OCI-LY1 (cell line): Measurements from ENCODE around the gene PDZD2.

Experiments used
- H2AFZ ChIP-seq: fragments of 200-600 bp; sonication (generic), shearing (Covaris generic); 2 replicates; pipeline ENCODE4 v1.6.0; 2014; ENCODE audit warnings: antibody characterized with exemption, mild to moderate bottlenecking, low read length
- H3F3A ChIP-seq: fragments of 200-600 bp; sonication (generic), shearing (Covaris generic); 2 replicates; pipeline ENCODE4 v1.6.0; 2014; ENCODE audit warnings: mild to moderate bottlenecking, antibody characterized with exemption, low read length, moderate library complexity; ENCODE audit not compliant: insufficient read depth
- H3K27ac ChIP-seq: fragments of 200-600 bp; sonication (generic); 2 replicates; pipeline ENCODE4 v1.5.1; 2014; ENCODE audit warnings: low read length, mixed run types, mild to moderate bottlenecking, low read depth; ENCODE audit not compliant: poor library complexity, severe bottlenecking
- H3K27me3 ChIP-seq: fragments of 200-600 bp; sonication (generic); 2 replicates; pipeline ENCODE4 v1.6.0; 2014; ENCODE audit warnings: antibody characterized with exemption, mild to moderate bottlenecking, low read length, moderate library complexity; ENCODE audit not compliant: insufficient read depth
- H3K36me3 ChIP-seq: fragments of 200-600 bp; sonication (generic); 2 replicates; pipeline ENCODE4 v1.6.1; 2014; ENCODE audit warnings: mild to moderate bottlenecking, antibody characterized with exemption, low read length, moderate library complexity, mixed read lengths; ENCODE audit not compliant: insufficient read depth
- H3K4me1 ChIP-seq: fragments of 200-600 bp; sonication (generic); 2 replicates; pipeline ENCODE4 v1.5.1; 2014; ENCODE audit warnings: mild to moderate bottlenecking, low read length, moderate library complexity; ENCODE audit not compliant: insufficient read depth, severe bottlenecking
- H3K4me2 ChIP-seq: fragments of 200-600 bp; sonication (generic), shearing (Covaris generic); 2 replicates; pipeline ENCODE4 v1.6.1; 2014; ENCODE audit warnings: low read length
- H3K4me3 ChIP-seq: fragments of 200-600 bp; sonication (generic); 2 replicates; pipeline ENCODE4 v1.5.1; 2014; ENCODE audit warnings: low read length, low read depth, mild to moderate bottlenecking, mixed read lengths; ENCODE audit not compliant: poor library complexity, severe bottlenecking
- H3K79me2 ChIP-seq: fragments of 200-600 bp; shearing (Covaris generic); 2 replicates; pipeline ENCODE4 v1.6.1; 2016; ENCODE audit warnings: mixed run types, low read length, mixed read lengths; ENCODE audit not compliant: insufficient read depth
- H3K9ac ChIP-seq: fragments of 200-600 bp; sonication (generic), shearing (Covaris generic); 2 replicates; pipeline ENCODE4 v1.6.1; 2014; ENCODE audit warnings: mild to moderate bottlenecking, low read length, mixed read lengths
- H3K9me2 ChIP-seq: fragments of 200-600 bp; sonication (generic), shearing (Covaris generic); 2 replicates; pipeline ENCODE4 v1.6.1; 2014; ENCODE audit warnings: low read depth, mild to moderate bottlenecking, low read length, mixed read lengths
- H3K9me3 ChIP-seq: fragments of 200-600 bp; shearing (Covaris generic); 2 replicates; pipeline ENCODE4 v1.6.1; 2014; ENCODE audit warnings: low read length, mixed read lengths
- H4K20me1 ChIP-seq: fragments of 200-600 bp; sonication (generic), shearing (Covaris generic); 2 replicates; pipeline ENCODE4 v1.6.0; 2016; ENCODE audit warnings: mild to moderate bottlenecking, low read length; ENCODE audit not compliant: insufficient read depth
- CTCF ChIP-seq: fragments of 200-600 bp; sonication (generic), shearing (Covaris generic); IDR thresholded peaks from 2 replicates; pipeline ENCODE4 v1.5.1; 2017; ENCODE audit warnings: mild to moderate bottlenecking, antibody characterized with exemption, low read length, moderate library complexity, mixed read lengths
- EZH2 ChIP-seq: fragments of 200-600 bp; sonication (generic), shearing (Covaris generic); IDR thresholded peaks from 2 replicates; pipeline ENCODE4 v1.8.0; 2017; ENCODE audit warnings: borderline replicate concordance, mixed run types, mild to moderate bottlenecking, antibody characterized with exemption, low read length, moderate library complexity, mixed read lengths

Gene PDZD2

GRCh38 chr5:31754741-31755675, 116.1 kb downstream of the PDZD2 start:
- no peak overlapping the region for H3K27ac ChIP-seq
- no peaks in the 10 kb centered on the region for H3K4me1 ChIP-seq
- no peak for TF ChIP-seq EZH2
- TF ChIP-seq CTCF, result no peak
- no peak overlapping the region for H3K4me3 ChIP-seq
- no peak overlapping the region for H3K9ac ChIP-seq
- no peak overlapping the region for H3K4me2 ChIP-seq
- no peaks in the 10 kb centered on the region for H3K79me2 ChIP-seq
- H2AFZ ChIP-seq, result no peak overlapping the region
- H4K20me1 ChIP-seq, result no peaks in the 10 kb centered on the region
- H3K9me2 ChIP-seq, result no peaks in the 10 kb centered on the region
- no peaks in the 10 kb centered on the region for H3K9me3 ChIP-seq
- H3K36me3 ChIP-seq, result no peaks in the 10 kb centered on the region
- no peaks in the 10 kb centered on the region for H3K27me3 ChIP-seq
- H3F3A ChIP-seq, result no peaks in the 10 kb centered on the region

- TF ChIP-seq EZH2 (no peak), CTCF (no peak)
- H3K4me1 ChIP-seq, result no peaks in the 10 kb centered on the region
- H2AFZ ChIP-seq, result no peak overlapping the region
- no peaks in the 10 kb centered on the region for H4K20me1 ChIP-seq
- H3K36me3 ChIP-seq, result no peaks in the 10 kb centered on the region
- no peaks in the 10 kb centered on the region for H3K27me3 ChIP-seq
- no peaks in the 10 kb centered on the region for H3F3A ChIP-seq
- H3K9ac ChIP-seq, result no peak overlapping the region
- no peak overlapping the region for H3K27ac ChIP-seq
- H3K4me2 ChIP-seq, result no peak overlapping the region
- no peaks in the 10 kb centered on the region for H3K79me2 ChIP-seq
- H3K4me3 ChIP-seq, result no peak overlapping the region
- H3K9me3 ChIP-seq, result no peaks in the 10 kb centered on the region
- H3K9me2 ChIP-seq, result no peaks in the 10 kb centered on the region
Measured at GRCh38 chr5:31755676-31756230, 116.8 kb downstream of the PDZD2 start.

GRCh38 chr5:31757806-31758205, 118.9 kb downstream of the PDZD2 start:
- Histone ChIP-seq H3K36me3 (no peaks in the 10 kb centered on the region), H3K4me3 (no peak overlapping the region), H4K20me1 (no peaks in the 10 kb centered on the region), H3F3A (no peaks in the 10 kb centered on the region), H3K9me3 (no peaks in the 10 kb centered on the region), H3K4me1 (no peaks in the 10 kb centered on the region), H3K9me2 (no peaks in the 10 kb centered on the region), H2AFZ (no peak overlapping the region), H3K27me3 (no peaks in the 10 kb centered on the region), H3K9ac (no peak overlapping the region), H3K27ac (no peak overlapping the region), H3K4me2 (no peak overlapping the region), H3K79me2 (no peaks in the 10 kb centered on the region)
- TF ChIP-seq EZH2, result no peak
- no peak for TF ChIP-seq CTCF
